ENCODE results near the gene STK40.

Gene STK40

DNA sequence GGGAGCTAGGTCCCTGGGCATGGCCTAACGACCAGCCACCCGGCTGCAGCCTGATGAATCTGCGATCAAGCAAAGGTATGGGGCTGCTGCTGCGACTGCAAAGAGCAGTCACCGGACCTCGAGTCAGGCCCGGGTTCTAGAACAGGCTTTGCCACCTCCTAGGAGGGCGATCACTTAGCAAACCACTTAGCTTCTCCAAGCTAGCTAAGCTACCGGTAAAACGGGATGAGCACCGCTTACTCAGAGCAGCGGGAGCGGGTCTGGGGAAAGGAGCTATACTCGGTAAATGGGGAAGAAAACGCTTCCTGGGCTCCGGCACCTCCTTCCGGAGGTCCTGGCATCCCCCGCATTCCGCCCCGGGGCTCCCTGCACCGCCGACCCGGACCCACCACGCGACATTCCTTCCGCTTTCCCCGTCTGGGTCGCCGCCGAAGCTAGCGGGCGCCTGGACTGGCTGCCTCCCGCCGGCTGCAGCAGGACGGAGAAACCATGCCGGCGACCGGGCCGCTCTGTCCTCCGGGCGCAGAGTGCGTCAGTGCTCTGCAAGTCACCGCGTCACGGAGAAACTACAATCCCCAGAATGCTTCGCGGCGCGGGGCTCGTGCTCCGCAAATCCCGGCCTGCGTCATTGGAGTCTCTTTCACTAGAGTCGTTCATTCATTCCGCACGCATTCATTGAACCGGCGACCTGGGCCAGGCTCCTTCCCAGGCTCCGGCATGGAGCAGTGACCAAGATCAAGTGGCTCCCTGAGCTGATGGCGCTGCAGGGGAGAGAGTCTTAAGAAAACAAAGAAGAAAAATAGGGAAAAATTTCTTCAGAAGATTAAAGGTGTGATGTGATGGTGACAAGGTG, 11.9 kb upstream of the STK40 start, which contains the start of gene LSM10:
LSM10 (minus strand) TSS at position 531 of the 853 bp plus-strand sequence. CDS start 3,779 bp downstream, outside the sequence.
- DNase-seq = peak; percentile 86

DNA sequence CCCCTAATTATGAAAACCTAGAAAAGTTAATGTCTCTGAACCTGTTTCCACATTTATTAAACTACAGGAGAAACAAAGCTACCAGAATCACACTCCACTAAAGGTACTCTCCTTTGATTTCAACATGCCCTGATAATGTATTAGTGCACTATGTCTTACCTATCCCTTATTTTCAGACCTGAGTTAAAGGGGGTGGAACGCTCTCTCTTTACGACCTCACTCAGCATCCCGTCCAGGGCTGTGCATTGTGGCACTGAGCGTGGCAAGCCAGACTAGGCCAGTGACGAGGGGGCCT, 11.3 kb upstream of the STK40 start:
- DNase-seq = no peak

DNA sequence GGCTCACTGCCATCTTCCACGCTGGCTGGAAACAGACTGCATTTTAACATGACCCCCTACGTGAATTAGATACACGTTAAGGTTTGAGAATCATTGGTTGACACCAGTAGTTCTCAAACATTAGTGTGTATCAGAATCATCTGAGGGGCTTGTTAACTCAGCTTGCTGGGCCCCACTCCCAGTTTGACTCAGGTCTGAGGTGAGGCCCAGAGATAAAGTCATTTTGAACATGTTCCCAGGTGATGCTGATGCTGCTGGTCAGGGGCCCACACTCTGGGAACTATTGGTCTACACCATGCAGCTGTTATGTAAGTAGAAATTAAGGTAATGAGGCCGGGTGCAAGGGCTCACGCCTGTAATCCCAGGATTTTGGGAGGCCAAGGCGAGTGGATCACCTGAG, 10.6 kb upstream of the STK40 start:
- DNase-seq = no peak

DNA sequence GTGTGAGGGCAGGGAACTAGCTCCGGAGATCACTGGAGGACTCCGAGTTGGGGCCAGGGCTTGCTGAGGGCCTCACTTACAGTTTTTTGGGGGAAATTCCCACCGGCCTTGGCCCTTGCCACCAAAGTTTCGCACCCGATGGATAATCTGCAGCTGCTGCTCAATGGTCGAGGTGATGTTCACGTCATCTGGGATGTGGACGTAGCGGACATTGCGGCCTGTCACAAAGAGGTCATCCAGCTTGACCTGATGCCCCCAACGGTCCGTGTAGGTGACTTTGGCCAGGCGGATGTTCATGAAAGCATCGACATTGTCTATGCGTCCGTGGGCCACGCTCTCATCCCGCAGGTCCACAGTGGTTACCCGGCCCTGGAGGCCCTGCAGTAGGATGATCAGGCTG, 8.0 kb upstream of the STK40 start:
- DNase-seq = no peak

DNA sequence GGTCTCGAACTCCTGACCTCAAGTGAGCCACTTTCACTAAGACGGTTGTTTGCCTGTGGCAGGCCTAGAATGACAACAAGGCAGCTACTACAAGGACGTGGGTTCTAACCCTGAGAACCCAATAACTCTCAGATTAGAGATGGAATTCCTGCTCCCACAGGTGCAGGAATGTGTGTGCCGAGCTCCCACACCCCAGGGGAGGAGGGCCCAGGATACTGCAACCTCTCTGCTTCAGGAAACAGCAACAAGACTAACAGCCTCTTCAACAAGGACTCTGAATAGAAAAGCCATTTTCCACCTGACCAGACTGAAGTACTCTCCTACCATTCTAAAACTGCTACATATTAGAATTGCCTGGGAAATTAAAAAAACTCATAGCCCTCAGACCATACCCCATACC, 7.1 kb upstream of the STK40 start:
- DNase-seq = no peak

DNA sequence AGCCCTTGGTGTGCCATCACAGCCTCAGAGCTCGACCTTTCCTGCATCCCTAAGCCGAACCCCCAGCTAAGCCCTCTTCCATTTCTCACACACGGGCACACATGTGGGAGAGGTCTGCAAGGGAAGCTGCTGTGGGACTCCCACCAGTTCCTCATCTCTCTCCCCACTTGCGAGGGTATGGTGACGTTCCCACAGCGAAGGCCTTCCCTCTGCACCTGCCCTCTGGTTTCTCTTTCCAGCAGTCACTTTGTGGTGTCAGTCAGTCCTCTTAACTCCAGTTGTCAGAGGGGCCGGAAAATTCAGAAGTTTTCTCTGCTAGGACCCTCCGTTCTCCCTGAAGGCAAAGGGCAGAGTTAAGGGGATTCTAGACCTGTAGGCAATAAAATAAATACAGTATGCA, 5.5 kb upstream of the STK40 start:
- DNase-seq = no peak

DNA sequence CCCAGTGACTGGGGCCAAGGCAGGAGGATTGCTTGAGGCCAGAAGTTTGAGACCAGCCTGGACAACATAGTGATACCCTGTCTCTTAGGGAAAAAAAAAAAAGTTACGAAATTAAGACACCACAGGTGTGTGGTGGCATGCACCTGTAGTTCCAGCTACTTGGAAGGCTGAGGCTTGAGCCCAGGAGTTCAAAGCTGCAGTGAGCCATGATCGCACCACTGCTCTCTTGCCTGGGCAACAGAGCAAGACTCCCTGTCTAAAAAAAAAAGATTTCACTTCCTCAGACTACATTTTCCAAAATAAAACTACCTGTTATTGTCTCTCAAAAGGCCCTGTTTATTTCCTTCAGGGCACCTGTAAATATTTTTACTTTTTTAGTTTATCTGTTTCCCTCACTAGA, 4.7 kb upstream of the STK40 start:
- DNase-seq = no peak

GRCh38 chr1:36389999-36390398, 4.3 kb upstream of the STK40 start:
- no peak for DNase-seq

DNA sequence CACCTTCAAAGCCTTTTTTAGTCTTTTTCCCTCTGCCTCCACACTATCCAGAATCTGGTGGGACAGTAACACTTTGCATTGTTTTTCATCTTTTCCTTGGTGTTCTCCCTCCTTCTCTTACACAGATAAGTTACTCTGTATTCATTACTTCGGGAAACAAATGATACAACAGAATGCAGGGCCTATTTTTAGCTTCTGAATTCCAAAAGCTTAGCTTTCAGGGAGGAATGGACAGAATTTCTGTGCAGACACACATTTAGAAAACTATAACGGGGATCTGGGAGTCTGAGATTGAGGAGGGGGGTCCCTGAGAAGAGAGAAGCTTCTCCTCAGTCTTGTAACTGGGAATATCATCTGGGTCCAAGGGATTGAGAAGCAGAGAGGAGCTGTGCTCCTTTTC, 3.5 kb upstream of the STK40 start:
- no peak for DNase-seq

DNA sequence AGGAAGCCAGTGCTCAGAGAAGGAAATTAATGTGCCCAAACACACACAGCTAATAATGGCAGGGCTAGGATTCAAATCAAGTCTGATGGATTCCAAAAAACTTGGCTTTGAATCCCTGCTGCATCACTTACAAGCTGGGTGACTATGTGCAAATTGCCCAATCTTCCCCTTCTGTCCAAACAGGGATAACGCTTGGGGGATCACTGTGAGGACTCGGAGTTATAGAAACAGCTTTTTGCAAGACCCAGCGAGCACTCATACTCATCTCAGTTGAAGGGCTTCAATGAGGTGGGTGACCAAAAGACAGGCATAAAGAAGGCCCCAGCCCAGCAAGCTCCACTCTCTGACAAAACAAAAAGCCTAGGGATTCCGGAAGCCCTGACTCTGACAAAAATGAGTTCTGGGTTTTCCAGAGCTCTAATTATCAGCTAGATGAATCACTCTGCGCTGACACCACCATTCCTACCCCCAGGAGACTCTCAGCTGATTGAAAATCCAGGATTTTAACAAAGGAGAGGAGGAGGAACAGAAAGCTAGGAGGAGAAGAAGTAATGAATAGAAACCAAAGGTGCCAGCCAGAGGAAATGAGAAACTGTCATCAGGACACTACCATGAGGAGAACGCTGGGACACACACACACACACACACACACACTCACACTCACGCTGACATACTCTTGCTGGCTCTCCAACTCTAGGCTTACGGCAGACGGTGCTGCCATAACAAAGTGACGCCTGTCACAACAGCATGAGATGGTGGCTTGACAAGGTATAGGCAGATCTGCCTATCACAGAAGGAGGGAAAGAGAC, 1.6 kb upstream of the STK40 start:
- DNase-seq = no peak

- DNase-seq = peak; percentile 84
Measured at GRCh38 chr1:36386265-36387140, 779 bp upstream of the STK40 start.

GRCh38 chr1:36384542-36385409, 948 bp downstream of the STK40 start:
- peak; percentile 40 for DNase-seq

DNA sequence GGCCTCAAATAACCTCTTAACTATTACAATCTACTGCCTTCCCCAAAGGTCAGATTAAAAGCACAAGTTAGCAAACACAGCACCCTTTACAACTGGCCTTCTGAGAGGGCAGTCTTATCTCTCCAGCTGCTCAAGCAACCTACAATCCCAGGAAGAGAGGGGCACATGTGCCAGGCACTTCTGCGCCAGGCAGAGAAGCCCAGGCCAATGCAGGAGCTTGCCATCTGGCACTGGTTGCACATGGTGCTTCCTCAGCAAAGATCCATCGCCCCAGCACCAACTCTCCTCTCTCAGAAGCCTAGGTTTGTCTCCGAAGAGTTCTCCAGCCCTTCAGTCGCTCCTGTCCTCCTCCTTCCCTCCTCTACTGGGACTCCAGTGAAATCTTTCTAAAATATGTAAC, 2.5 kb downstream of the STK40 start:
- no peak for DNase-seq

GRCh38 chr1:36382669-36383068, 3.1 kb downstream of the STK40 start:
- DNase-seq = no peak

DNA sequence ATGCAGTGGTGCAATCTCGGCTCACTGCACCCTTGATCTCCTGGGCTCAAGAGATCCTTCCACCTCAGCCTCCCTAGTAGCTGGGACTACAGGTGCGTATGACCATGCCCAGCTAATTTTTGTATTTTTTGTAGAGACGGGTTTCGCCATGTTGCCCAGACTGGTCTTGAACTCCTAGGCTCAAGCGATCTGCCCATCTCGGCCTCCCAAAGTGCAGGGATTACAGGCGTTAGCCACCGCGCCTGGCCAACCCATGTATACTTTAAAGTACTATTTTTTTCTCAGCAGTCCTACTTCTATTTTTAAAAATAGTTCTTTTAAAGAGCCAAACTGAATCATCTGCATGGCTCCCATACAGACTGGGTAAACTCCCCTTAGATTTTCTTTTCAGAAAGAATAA, 3.5 kb downstream of the STK40 start:
- DNase-seq = no peak

DNA sequence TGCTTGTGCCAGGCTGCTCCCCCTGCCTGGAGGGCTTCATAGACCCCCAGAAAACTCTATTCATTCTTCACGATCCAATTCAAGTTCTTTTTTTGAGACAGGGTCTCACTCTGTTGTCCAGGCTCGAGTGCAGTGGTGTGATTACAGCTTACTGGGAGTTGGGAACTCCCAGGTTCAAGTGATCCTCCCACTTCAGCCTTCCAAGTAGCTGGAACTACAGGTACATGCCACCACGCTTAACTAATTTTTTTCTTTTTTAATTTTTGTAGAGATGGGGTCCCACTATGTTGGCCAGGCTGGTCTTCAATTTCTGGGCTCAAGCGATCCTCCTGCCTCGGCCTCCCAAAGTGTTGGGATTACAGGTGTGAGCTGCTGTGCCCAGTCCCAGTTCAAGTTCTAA, 4.3 kb downstream of the STK40 start:
- no peak for DNase-seq

GRCh38 chr1:36380782-36381181, 4.9 kb downstream of the STK40 start:
- DNase-seq = no peak

DNA sequence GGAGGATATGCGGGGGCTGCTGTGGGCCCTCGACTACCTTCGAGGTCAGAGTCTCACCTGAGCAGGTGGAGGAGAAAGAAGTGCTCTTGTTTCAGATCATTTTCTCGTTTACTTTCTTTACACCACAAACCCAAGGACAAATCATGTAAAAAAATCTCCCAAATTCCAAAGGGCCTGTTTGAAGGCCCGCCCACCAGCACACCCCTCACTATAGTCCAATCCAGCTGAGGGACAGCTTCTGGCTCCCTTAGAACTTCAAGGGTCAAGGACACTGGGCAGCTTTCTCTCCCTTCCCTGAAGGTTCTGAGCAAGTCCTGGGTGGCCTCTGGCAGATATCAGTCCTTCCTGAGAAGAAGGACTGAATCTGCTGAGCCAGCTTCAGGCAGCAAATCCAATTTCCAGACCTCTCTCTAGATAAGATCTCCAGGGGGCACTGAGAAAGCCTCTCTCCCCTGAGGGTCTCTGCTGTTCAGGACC, 5.5 kb downstream of the STK40 start:
- no peak for DNase-seq

- no peak for DNase-seq
Measured at GRCh38 chr1:36377791-36378492, 7.8 kb downstream of the STK40 start.

- DNase-seq = no peak
Measured at GRCh38 chr1:36372617-36373016, 13.1 kb downstream of the STK40 start.

DNA sequence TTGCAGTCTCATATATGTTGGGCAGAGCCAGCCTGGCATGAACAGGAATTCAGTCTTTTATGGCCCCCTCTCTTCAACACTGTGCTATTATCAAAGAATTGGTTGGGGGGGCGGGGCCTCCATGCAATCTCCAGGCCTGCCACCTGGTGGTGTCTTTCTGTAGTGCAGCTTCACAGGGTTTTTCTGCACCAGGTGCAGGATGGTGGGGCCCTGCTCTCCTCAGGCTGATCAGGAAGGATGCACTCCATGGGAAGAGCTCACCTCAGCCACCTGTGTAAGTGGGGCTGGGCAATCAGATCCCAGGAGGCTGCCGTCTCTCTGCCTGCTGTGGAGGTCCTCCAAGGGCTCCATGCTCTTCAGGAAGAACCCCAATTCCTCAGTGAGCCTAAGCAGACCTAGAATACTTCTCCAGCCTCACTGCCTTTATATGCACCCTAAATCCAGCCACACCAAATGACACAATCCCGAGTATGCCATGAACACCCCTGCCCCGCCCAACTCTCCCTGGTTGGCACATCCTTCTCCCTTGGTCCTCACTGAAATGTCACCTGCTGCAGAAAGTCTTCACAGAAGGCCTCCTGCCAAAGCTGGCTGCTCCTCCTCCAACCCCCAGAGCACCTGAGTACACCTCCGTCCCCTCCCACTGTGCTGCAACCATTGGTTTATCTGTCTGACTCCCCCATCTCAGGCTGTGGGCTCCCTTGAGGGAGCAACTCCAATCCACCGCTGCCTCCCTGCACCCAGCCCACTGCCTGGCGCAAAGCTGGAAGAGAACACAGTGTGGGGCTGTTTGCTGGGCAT, 16.5 kb downstream of the STK40 start:
- peak; percentile 71 for DNase-seq
